Measurements from ENCODE around the gene FASTKD3. TPM values are rescaled to one million over a fixed set of nuclear protein-coding genes. Genes with fewer than 3 reads are reported as not detected.
A peak's percentile ranks its signal among the peaks of the same experiment; 100 is the strongest.
"Not testable (repeated sequence)": the region's sequence is repeated elsewhere in the genome, so short reads cannot be mapped to it uniquely, and the experiment has no call there.

Gene FASTKD3, protein sequence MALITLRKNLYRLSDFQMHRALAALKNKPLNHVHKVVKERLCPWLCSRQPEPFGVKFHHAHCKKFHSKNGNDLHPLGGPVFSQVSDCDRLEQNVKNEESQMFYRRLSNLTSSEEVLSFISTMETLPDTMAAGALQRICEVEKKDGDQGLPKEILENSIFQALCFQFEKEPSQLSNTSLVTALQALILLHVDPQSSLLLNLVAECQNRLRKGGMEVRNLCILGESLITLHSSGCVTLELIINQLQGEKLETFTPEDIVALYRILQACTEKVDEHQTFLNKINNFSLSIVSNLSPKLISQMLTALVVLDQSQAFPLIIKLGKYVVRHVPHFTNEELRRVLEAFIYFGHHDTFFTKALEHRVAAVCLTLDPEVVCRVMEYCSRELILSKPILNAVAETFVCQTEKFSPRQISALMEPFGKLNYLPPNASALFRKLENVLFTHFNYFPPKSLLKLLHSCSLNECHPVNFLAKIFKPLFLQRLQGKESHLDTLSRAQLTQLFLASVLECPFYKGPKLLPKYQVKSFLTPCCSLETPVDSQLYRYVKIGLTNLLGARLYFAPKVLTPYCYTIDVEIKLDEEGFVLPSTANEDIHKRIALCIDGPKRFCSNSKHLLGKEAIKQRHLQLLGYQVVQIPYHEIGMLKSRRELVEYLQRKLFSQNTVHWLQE
- 8.3 TPM for total RNA-seq
- long read RNA-seq, partial matches to known transcripts = 5 of 14 reads
- long read RNA-seq, other reads (novel, unspliced or antisense) = 4 of 14 reads

GRCh38 chr5:7868773-7869473, at the start of gene FASTKD3, which contains the start of gene MTRR:
FASTKD3 (minus strand) TSS chr5:7869031; CDS start chr5:7868083, 948 bp downstream.
MTRR (plus strand) TSS chr5:7869148; CDS start chr5:7870795, 1,647 bp downstream.
- peak; percentile 96 for DNase-seq (ENCODE audit: low spot score)

- DNase-seq (ENCODE audit: low spot score) = no peak
These were observed 48.6 kb upstream of the FASTKD3 start for GRCh38 chr5:7917130-7918123.

- no peak for DNase-seq (ENCODE audit: low spot score)
These were observed 47.5 kb upstream of the FASTKD3 start for GRCh38 chr5:7916171-7916804.

DNA sequence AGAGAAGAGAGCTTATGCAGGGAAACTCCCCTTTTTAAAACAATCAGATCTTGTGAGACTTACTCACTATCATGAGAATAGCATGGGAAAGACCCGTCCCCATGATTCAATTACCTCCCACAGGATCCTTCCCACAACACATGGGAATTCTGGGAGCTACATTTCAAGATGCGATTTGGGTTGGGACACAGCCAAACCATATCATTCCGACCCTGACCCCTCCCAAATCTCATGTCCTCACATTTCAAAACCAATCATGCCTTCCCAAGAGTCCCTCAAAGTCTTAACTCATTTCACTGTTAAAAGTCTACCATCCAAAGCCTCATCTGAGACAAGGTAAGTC, 42.6 kb upstream of the FASTKD3 start:
- not testable (repeated sequence) for DNase-seq (ENCODE audit: low spot score)

DNA sequence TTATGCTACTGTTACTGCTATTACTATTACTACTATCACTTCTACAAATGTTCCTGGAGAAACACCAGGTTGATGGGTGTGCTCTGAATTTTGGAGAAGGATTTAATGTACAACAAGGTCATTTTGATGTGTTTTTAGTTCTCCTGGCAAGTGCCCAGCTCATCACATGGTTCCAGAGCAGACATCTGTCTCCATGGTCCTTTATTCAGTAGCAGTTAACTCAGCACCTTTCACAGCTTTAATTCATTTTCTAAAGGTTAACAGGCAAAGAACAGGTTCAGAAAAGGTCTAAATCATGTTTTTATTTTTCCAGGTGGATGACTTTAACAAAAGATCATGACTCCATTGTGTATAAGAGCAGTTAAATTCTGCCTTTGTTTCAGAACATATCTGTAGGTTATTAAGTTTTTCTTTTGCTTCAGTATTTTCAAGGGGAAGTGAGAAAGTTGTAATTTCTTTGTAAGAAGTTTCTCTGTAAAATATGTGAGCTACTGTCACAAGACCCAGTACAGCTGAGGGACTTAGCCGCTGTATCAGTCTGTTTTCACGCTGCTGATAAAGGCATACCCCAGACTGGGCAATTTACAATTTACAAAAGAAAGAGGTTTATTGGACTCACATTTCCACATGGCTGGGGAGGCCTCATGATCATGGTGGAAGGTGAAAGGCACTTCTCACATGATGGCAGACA, 42.1 kb upstream of the FASTKD3 start:
- no peak for DNase-seq (ENCODE audit: low spot score)

DNA sequence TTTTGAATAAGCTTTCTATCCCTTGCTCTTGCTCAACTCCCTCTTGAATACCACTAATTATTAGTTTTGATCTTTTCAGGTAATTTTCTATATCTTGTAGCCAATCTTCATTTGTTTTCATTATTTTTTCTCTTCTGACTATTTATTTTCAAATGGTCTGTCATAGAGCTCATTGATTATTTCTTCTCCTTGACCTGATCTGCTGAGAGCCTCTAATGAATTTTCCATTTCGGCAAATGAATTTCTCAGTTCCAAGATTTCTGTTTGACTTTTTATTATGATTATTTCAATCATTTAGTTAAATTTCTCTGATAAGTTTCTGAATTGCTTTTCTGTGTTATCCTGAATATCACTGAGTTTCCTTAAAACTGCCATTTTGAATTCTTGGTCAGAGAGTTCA, 39.5 kb upstream of the FASTKD3 start:
- no peak for DNase-seq (ENCODE audit: low spot score)

DNA sequence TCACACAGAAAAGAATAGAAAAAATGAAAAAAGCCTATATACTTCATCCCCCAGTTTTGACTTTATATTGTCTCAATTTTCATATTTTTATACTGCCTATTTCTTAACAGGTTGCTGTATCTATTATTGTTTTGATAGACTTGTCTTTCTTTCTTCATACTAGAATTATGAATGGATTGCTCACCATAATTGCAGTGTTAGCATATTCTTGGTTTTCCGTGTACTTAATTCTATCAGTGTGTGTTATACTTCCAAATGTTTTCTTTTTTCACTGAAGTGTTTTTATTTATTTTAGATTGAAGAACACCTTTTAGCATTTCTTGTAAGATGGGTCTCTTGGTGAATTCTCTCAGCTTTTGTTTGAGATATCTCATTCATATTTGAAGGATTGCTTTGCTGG, 38.8 kb upstream of the FASTKD3 start:
- DNase-seq (ENCODE audit: low spot score) = no peak

DNA sequence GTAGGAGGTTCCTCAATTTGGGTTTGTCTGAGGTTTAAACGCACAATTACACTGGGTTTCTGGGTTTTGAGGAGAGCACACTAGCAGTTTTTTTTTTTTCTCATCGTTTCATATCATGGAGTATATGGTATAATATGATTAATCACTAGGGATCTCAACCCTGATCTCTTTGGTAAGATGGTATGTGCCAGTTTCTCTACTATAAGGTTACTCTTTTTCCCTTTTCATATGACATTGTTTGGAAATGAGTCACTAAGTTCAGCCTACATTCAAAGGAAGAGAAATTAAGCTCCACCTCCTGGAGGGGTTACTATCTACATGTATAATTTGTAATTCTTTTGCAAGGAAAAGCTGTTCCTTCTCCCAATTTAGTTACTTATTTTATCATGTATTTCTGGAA, 35.3 kb upstream of the FASTKD3 start:
- DNase-seq (ENCODE audit: low spot score) = no peak

DNA sequence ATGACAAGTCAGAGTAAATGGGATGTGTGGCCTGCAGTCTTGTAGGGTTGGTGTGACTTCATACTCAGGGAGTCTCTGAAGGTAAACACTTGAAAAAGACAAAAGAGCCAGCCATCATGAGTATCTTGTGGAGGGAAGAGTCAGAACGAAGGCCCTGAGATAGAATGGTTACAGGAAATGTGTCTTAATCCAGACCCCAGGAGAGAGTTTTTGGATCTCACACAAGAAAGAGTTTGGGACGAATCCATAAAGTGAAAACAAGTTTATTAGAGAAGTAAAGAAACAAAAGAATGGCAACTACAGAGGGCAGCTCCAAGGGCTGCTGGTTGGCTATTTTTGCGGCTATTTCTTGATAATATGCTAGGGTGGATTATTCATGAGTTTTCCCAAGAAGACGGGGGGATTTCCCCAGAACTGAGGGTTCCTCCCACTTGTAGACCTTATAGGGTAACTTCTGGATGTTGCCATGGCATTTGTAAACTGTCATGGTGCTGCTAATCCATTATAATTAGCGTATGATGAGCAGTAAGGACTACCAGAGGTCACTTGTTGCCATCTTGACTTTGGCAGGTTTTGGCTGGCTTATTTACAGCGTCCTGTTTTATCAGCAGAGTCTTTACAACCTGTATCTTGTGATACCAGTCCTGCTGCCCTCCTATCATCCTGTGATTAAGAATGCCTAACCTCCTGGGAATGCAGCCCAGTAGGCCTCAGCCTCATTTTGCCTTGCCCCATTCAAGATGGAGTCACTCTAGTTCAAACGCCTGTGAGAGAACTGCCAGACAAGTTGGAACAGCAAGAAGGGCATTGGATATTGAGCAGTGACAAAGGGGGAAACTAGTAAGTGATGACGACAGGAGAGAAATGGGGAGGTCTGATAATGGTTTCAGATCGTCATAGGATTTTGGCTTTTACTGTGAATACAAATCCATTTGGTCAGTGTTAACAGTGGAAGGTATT, 34.1 kb upstream of the FASTKD3 start:
- DNase-seq (ENCODE audit: low spot score) = no peak

GRCh38 chr5:7902201-7902600, 33.4 kb upstream of the FASTKD3 start:
- no peak for DNase-seq (ENCODE audit: low spot score)

GRCh38 chr5:7897014-7897600, 28.3 kb upstream of the FASTKD3 start:
- DNase-seq (ENCODE audit: low spot score) = no peak

DNA sequence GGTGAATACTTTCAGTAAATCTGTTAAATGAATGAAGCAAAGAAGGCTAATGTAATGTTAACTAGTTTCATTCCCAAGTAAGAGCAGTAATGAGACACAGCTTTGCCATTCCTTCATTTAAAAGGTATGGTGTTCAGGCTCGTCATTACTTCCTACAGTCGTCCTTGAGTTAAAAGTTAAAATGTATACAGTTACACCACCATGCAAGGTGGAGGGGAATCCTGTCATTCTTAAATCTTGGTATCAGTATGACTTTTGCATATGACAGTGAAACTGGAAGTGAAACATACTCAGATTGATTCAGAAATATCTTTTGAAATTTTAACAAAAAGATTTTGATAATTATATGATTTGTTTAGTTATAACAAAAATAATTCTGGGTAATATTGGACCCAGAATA, 26.0 kb upstream of the FASTKD3 start:
- DNase-seq (ENCODE audit: low spot score) = no peak

- DNase-seq (ENCODE audit: low spot score) = no peak
These were observed 25.6 kb upstream of the FASTKD3 start for GRCh38 chr5:7894439-7894838.

DNA sequence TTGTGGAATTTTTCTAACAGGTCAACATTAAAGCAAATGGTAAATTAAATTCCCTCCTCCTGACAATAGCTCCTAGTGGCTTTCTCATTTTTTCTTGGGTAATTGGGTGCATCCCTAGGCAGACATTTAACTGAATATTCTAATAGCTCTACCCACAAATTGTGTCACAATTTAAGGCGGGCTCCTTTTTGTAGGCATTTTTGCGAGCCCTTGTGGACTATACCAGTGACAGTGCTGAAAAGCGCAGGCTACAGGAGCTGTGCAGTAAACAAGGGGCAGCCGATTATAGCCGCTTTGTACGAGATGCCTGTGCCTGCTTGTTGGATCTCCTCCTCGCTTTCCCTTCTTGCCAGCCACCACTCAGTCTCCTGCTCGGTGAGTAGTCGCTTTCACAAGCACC, 20.1 kb upstream of the FASTKD3 start:
- DNase-seq (ENCODE audit: low spot score) = no peak

DNA sequence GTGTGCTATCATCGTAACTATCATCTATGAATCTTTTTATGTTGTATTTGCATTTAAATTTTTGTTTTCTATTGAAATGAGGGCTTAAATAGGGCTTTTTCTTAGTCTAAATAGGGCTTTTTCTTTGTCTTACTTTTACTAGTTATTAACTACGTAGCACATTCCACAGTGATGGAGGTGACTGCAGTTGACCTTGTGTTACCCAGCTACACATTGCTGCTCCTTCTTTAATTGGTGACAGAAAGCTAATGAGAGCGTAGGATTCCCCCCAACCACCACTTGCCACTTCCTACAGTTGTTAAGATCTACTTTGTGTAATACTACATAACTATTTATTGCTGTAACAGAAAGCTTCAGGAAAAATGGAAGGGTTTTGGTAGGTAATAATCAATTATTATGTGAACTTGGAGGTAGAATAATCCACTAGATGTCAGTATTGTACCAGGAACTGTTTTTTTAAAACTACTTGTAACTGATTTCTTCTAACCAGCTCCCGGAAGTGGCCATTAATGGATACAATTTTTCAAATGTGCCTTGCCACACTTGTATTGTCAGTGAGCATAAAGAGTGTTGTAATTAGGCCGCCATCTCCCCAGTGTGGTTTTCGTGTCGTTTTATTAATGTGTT, 18.1 kb upstream of the FASTKD3 start:
- no peak for DNase-seq (ENCODE audit: low spot score)

GRCh38 chr5:7884491-7885267, 15.8 kb upstream of the FASTKD3 start:
- DNase-seq (ENCODE audit: low spot score) = no peak

DNA sequence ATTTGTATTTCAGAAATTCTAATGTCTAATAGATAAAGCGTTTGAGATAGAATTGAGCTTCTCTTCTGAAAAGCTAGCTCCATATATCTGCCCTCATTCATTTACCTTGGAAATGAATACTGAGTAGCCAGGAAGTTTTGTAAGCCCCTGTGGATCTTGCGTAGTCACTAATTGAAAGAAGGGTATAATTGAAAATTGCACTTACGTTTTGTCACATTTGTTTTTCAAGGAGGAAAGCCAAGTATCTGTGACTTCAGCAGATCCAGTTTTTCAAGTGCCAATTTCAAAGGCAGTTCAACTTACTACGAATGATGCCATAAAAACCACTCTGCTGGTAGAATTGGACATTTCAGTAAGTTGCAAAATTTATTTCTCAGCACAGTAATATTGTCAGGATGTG, 14.1 kb upstream of the FASTKD3 start:
- DNase-seq (ENCODE audit: low spot score) = no peak

All from mesenteric fat pad (tissue), 1 donor.